ACC112 (cell line): Measurements from ENCODE around the gene SCRG1.

Source experiments
- H2AFZ ChIP-seq: fragments of 200-600 bp; sonication (generic); one replicate; pipeline ENCODE4 v1.6.0; 2017; ENCODE audit warnings: antibody characterized with exemption, low read length; ENCODE audit not compliant: unreplicated experiment
- H3K27ac ChIP-seq: fragments of 200-600 bp; sonication (generic); 2 replicates; pipeline ENCODE4 v1.5.1; 2014; ENCODE audit warnings: low read depth, mild to moderate bottlenecking, antibody characterized with exemption, low read length, moderate library complexity
- H3K27me3 ChIP-seq: fragments of 200-600 bp; sonication (generic); 2 replicates; pipeline ENCODE4 v1.6.1; 2014; ENCODE audit warnings: mild to moderate bottlenecking, antibody characterized with exemption, low read length, moderate library complexity, mixed read lengths; ENCODE audit not compliant: insufficient read depth
- H3K36me3 ChIP-seq: fragments of 200-600 bp; sonication (generic); 2 replicates; pipeline ENCODE4 v1.6.1; 2016; ENCODE audit warnings: mild to moderate bottlenecking, antibody characterized with exemption, low read length, moderate library complexity, mixed read lengths; ENCODE audit not compliant: insufficient read depth
- H3K4me1 ChIP-seq: fragments of 200-600 bp; sonication (generic); one replicate; pipeline ENCODE4 v1.6.1; 2016; ENCODE audit warnings: low read length, mixed read lengths; ENCODE audit not compliant: insufficient read depth, unreplicated experiment, control insufficient read depth
- H3K4me3 ChIP-seq: fragments of 200-600 bp; sonication (generic); 2 replicates; pipeline ENCODE4 v1.5.1; 2014; ENCODE audit warnings: mild to moderate bottlenecking, low read depth, low read length
- H3K79me2 ChIP-seq: fragments of 200-600 bp; sonication (generic); one replicate; pipeline ENCODE4 v1.6.0; 2016; ENCODE audit warnings: low read length; ENCODE audit not compliant: control insufficient read depth, unreplicated experiment, insufficient read depth

The SCRG1 gene

DNA sequence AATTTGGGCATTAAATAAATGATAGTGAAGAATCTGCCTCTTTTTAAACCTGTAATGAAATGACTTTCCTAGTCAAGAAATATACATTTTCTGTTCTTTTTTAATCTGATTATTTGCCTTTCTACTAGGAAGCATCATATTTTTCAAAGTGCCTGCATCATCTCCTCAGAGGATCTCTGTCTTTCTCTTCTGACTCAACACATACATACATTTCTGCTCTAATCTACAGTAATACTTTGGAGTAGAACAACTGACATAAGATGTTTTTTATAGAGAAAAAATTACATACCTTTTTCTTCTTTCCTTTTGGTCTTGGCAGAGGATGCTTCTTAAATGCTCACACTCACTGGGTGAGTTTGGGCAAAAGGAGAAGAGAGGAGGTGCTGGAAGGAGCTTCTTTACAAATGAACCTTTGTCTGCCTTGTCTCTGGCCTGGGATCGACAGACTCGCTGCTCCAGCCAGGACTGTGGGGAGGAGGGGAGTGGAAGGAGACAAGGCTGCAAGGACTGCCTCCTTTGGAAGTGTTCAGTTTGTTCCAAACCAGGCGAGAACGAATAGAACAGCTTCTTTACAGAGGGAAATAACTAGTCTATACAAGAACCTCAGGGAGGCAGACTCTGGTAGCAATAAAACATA, at the start of gene SCRG1:
SCRG1 (minus strand) TSS at position 338 of the 637 bp plus-strand sequence. CDS start 7,702 bp downstream, outside the sequence.
- Histone ChIP-seq H3K4me1 (no peaks in the 10 kb centered on the region), H2AFZ (no peak within 1 kb of the TSS), H3K79me2 (no peaks in the 10 kb centered on the region), H3K27ac (no peak within 1 kb of the TSS), H3K36me3 (0 out of 2 replicates have a peak, but pooled peaks cover 3% of the 10 kb centered on the region), H3K27me3 (no peaks in the 10 kb centered on the region), H3K4me3 (no peak within 1 kb of the TSS)

DNA sequence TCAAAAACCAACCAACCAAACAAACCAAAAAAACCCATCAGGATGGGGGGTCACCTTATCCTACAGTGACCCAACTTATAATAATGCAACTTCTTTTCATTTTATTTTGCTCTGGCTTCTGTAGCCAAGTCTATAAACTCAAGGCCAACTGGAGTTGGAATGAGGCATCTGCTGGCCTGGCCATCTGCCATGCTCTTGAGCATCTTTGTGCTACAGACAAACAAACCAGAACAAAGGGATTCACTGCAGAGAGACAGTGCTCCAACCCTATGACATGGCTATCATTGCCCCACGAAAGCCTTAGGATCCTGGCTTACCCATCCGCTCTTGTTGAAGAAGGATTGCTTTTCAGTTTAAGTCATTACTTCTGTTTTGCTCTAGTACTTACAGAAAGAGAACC, 49.2 kb upstream of the SCRG1 start:
- Histone ChIP-seq H3K27me3 (no peaks in the 10 kb centered on the region), H3K4me1 (peaks cover 4% of the 10 kb centered on the region), H2AFZ (no peak overlapping the region), H3K36me3 (no peaks in the 10 kb centered on the region), H3K79me2 (no peaks in the 10 kb centered on the region), H3K4me3 (no peak overlapping the region), H3K27ac (no peak overlapping the region)

DNA sequence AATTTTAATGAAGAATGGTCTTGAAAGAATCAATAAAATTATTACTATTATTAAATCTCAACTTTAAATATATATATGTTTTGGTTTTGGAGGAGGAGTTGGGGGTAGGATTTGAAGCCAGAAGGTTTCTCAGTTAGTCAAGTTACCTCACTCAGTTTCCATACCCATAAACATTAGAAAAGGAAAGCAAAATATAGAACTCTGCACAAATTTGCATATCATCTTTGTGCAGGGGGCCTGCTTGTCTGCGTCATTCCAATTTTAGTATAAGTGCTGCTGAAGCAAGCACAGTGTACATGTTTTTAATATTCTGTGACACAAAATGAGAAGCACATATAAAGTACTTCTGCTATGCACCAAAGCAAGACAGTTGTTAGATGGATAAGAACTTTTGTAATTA, 47.5 kb upstream of the SCRG1 start:
- no peak overlapping the region for H2AFZ ChIP-seq
- no peak overlapping the region for H3K27ac ChIP-seq
- no peaks in the 10 kb centered on the region for H3K36me3 ChIP-seq
- no peak overlapping the region for H3K4me3 ChIP-seq
- no peaks in the 10 kb centered on the region for H3K79me2 ChIP-seq
- peaks cover 4% of the 10 kb centered on the region for H3K4me1 ChIP-seq
- no peaks in the 10 kb centered on the region for H3K27me3 ChIP-seq

DNA sequence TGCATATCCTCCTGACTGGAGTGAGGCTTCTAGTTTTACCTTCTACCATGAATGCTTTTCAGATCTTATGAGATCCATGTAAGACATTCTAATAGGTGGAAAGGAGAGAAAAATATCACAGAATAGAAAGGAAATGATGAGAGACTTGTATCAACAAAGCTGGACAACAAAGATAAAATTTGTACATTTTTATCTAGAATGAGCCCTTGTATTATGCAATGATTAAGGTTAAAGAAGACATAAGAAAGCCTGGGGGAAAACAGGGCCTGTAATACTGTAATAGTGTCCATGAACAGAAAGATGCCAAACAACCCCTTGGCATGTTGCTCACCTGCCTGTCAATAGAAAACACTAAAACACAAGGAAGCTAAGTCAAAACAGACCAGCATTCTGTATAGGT, 44.2 kb upstream of the SCRG1 start:
- Histone ChIP-seq H3K27ac (no peak overlapping the region), H3K79me2 (no peaks in the 10 kb centered on the region), H3K4me1 (no peaks in the 10 kb centered on the region), H3K27me3 (no peaks in the 10 kb centered on the region), H3K36me3 (no peaks in the 10 kb centered on the region), H2AFZ (no peak overlapping the region), H3K4me3 (no peak overlapping the region)

DNA sequence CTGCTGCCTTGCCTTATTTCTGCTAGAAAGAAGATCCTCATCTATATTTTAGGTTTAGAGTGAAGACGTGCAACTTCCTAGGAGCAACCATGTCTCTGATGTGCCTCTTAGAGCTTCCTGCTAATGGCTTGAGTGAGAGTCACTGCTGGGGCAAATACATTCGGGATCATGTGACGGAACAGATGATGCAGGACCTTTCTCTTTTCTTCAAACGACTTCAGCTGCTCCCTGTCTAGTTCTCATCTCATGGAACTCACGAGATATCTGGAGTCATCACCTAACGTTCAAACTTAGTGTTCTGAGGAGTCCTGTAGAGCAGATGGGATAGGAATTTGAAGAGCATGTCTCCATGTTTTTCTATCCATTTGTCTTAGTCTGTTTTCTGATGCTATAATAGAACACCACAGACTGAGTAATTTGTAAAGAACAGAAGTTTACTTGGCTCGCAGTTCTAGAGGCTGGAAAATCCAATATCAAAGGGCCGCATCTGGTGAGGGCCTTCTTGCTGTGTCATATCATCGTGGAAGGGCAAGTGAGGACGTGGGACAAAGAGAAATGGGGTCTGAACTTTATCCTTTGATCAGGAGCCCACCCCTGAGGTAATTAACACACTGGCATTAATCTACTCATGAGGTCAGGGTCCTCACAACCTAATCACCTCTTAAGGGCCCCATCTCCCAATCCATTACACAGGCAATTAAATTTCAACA, 43.5 kb upstream of the SCRG1 start:
- no peaks in the 10 kb centered on the region for H3K4me1 ChIP-seq
- no peaks in the 10 kb centered on the region for H3K36me3 ChIP-seq
- no peaks in the 10 kb centered on the region for H3K27me3 ChIP-seq
- H2AFZ ChIP-seq, result no peak overlapping the region
- H3K79me2 ChIP-seq, result no peaks in the 10 kb centered on the region
- no peak overlapping the region for H3K4me3 ChIP-seq
- H3K27ac ChIP-seq, result no peak overlapping the region

DNA sequence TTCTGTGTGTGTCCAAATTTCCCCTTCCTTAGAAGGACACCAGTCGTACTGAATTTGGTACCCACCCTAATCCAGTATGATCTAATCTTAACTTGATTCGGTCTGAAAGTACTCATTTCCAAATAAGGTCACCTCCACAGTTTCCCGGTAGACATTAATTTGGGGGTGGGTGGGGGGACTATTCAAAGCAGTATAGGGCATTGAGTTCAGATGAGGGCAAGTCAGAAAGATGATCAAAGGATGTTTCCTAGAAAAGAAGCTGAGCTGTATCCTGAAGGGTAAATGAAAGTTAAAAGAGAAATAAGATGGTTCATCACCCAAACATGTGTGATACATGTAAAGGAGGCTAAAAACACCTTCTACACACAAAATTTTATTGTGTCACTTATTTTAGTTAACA, 42.0 kb upstream of the SCRG1 start:
- peaks cover 6% of the 10 kb centered on the region for H3K4me1 ChIP-seq
- H3K79me2 ChIP-seq, result no peaks in the 10 kb centered on the region
- H3K27ac ChIP-seq, result no peak overlapping the region
- no peaks in the 10 kb centered on the region for H3K27me3 ChIP-seq
- H3K4me3 ChIP-seq, result no peak overlapping the region
- no peaks in the 10 kb centered on the region for H3K36me3 ChIP-seq
- H2AFZ ChIP-seq, result no peak overlapping the region

DNA sequence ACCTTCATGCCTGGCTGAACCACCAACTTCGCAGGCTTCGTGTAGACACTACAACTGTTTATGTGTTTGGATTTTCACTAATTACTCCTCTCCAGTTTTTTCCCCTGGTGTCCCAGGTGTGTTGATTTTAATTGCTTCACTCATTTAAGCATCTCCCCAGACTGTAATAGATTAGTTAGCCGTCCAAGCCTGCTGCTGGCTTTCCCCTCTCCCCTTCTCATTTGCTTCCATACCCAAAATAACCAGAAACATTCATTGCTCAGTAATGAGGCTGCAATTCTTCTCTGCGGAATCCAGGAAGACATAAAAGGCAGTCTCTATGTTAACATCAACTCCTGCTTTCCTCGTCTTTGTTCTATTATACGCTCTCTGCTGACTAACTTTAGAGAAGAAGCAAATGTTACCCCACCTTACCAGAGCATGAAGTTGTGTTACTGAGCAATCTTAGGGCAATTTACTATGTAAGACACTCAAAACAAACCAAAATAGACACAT, 37.9 kb upstream of the SCRG1 start:
- no peak overlapping the region for H3K27ac ChIP-seq
- H3K36me3 ChIP-seq, result no peaks in the 10 kb centered on the region
- H3K4me1 ChIP-seq, result peaks cover 6% of the 10 kb centered on the region
- H2AFZ ChIP-seq, result no peak overlapping the region
- H3K4me3 ChIP-seq, result no peak overlapping the region
- no peaks in the 10 kb centered on the region for H3K27me3 ChIP-seq
- no peaks in the 10 kb centered on the region for H3K79me2 ChIP-seq

DNA sequence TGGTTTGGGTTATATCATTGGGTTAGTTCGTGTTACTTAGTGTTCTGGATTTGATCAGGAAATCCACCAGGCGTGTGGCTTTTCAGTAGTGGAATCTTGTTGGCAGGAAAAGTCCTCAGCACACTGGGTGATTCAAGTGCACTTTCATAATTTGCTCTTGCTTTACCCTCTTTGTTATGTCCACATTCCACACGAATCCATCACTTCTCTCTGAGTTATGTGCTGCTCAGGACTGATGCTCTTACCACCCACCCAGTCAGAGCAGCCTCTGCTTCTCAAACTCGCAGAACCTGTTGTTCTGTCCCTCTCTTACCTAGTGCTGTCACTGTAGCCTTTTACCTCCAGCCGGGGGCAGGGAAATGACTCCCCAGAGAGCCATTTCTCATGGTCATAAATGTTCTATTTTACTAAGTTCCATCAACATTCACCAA, 37.2 kb upstream of the SCRG1 start:
- Histone ChIP-seq H3K4me1 (peaks cover 6% of the 10 kb centered on the region), H3K36me3 (no peaks in the 10 kb centered on the region), H2AFZ (no peak overlapping the region), H3K79me2 (no peaks in the 10 kb centered on the region), H3K27me3 (no peaks in the 10 kb centered on the region), H3K27ac (0 out of 2 replicates have a peak overlapping the region, but pooled peaks have one; percentile 10), H3K4me3 (no peak overlapping the region)

DNA sequence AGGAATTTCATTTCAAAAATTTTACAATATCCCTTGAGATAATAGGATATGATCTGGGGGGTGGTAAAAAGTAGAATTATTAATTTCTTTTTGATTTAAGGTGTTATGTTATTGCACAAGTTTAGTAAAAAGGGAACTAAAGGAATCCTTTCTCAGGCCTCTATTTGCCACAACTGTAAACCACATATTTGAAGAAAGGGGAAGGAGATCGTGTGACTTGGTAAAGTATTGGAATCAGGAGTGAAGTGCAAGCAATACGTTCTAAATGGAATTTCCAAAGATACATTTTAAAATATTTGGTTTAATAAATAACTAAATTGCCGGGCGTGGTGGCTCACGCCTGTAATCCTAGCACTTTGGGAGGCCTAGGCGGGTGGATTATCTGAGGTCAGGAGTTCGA, 35.3 kb upstream of the SCRG1 start:
- H3K36me3 ChIP-seq, result no peaks in the 10 kb centered on the region
- H3K79me2 ChIP-seq, result no peaks in the 10 kb centered on the region
- H3K4me3 ChIP-seq, result no peak overlapping the region
- H3K4me1 ChIP-seq, result peaks cover 6% of the 10 kb centered on the region
- no peak overlapping the region for H2AFZ ChIP-seq
- H3K27me3 ChIP-seq, result no peaks in the 10 kb centered on the region
- no peak overlapping the region for H3K27ac ChIP-seq

DNA sequence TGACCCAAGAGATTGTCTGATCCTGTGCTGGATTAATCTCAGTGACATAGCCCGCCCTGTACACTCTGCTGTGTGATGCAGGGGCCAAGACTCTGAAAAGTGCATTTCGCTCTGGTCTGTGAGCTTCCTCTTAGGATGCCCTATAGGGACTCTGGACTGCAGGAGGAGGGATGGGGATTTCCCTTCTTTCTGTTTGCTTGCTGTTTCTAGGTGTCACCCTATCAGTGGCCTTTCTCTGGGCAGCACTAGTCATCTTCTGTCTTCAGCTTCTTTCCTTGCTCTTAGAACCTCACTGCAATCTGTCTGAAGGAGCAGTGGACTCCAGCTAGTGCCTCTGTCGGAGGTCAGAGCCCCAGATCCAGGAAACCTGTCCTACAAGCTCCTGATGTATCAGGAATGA, 34.5 kb upstream of the SCRG1 start:
- Histone ChIP-seq H3K79me2 (no peaks in the 10 kb centered on the region), H2AFZ (no peak overlapping the region), H3K4me3 (no peak overlapping the region), H3K36me3 (no peaks in the 10 kb centered on the region), H3K4me1 (peaks cover 6% of the 10 kb centered on the region), H3K27ac (no peak overlapping the region), H3K27me3 (no peaks in the 10 kb centered on the region)

DNA sequence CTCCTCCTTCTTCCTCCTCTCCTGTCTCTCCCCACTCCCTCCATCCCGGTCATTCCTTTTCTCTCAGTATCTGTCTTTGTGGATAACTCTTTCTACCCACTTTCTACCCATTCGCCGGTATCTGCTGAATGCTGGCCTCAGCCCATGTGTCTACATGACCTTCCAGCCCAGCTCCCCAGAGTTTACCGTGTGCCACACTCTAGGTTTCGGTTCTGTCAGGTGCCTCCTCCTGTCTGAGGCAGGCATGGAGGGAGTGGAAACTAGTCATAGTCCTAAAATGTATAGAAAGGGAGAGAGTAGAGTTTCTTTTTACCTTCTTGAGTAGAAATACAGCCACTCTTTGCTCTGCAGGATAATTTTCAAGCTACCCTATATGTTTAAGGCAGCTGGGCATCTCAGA, 33.5 kb upstream of the SCRG1 start:
- Histone ChIP-seq H2AFZ (no peak overlapping the region), H3K36me3 (no peaks in the 10 kb centered on the region), H3K4me3 (no peak overlapping the region), H3K27ac (no peak overlapping the region), H3K27me3 (no peaks in the 10 kb centered on the region), H3K4me1 (peaks cover 6% of the 10 kb centered on the region), H3K79me2 (no peaks in the 10 kb centered on the region)
